HG02970 (cell line): ENCODE measurements around the gene PDZRN3.

Experiments used
- ATAC-seq: cut with Tn5 transposase; IDR thresholded peaks from one replicate; pipeline ENCODE4 v1.9.1; 2021; ENCODE audit warnings: mild to moderate bottlenecking, moderate library complexity, moderate number of reproducible peaks; ENCODE audit not compliant: unreplicated experiment, low FRiP score

Gene PDZRN3

GRCh38 chr3:73624821-73625665 is at the start of gene PDZRN3:
TSS of gene PDZRN3 (minus strand) at chr3:73624941.
- no peak for ATAC-seq

GRCh38 chr3:73674280-73674679 is 49.5 kb upstream of the PDZRN3 start:
- ATAC-seq: no peak

GRCh38 chr3:73669260-73669659 is 44.5 kb upstream of the PDZRN3 start:
- ATAC-seq: no peak

DNA sequence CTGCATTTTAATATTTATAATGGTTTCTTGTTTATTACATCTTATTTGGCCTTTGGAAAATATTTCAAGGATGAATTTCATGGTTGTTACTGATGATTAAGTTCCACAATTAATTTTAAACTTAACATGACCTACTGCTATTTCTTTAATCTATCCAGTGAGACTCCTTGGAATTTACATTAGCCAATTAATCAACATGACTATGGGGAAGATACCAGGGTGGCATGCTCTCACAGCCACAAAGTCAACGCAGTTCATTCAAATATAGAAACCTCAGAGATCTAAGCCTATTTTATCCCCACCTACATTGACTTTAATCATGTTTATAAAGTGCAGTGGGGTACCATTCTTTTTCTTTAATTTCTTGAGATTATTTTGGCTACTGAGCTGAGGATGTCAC is 43.6 kb upstream of the PDZRN3 start:
- ATAC-seq: no peak

- ATAC-seq: no peak
Measured at GRCh38 chr3:73667889-73668288, 43.1 kb upstream of the PDZRN3 start.

DNA sequence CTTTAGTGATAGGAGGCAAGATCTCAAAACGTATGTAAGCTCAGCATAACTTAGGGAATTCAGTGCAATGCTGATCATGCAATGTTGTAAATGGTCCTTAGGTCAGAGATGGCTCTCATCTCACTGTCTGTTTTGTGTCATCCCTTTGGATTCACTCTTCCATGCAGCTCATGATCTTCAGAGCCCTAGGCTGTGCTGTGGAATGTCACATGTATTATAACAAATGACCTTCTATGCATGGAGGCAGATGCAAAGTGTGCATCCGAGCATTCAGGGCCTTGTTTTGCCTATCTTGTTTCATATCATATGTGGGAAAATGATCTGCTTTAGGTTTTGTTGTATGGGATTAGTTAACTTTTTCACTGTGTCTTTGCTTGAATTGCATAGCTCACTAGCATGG is 40.5 kb upstream of the PDZRN3 start:
- ATAC-seq: no peak

GRCh38 chr3:73664389-73664788 is 39.6 kb upstream of the PDZRN3 start:
- ATAC-seq: no peak

DNA sequence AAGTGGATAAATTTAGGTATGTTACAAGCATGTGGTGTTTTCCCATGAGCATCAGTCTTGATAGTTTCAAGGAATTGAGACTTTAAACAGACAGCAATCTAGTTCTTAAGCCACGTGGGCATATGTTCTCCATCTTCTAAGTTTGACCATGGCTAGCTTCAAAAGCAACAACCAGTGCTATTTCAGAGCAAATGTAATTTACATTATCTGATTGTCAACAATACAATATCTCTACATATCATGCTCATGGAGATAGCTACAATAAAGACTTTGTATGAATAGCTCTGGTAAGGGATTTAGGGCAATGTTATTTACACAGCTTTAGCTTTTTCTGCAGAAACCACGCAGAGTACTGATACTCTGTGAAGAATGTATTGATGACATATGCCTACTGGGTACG is 38.8 kb upstream of the PDZRN3 start:
- no peak for ATAC-seq

GRCh38 chr3:73661265-73661664 is 36.5 kb upstream of the PDZRN3 start:
- no peak for ATAC-seq

GRCh38 chr3:73658227-73658626 is 33.5 kb upstream of the PDZRN3 start:
- no peak for ATAC-seq

- ATAC-seq: no peak
Measured at GRCh38 chr3:73657186-73657585, 32.4 kb upstream of the PDZRN3 start.

DNA sequence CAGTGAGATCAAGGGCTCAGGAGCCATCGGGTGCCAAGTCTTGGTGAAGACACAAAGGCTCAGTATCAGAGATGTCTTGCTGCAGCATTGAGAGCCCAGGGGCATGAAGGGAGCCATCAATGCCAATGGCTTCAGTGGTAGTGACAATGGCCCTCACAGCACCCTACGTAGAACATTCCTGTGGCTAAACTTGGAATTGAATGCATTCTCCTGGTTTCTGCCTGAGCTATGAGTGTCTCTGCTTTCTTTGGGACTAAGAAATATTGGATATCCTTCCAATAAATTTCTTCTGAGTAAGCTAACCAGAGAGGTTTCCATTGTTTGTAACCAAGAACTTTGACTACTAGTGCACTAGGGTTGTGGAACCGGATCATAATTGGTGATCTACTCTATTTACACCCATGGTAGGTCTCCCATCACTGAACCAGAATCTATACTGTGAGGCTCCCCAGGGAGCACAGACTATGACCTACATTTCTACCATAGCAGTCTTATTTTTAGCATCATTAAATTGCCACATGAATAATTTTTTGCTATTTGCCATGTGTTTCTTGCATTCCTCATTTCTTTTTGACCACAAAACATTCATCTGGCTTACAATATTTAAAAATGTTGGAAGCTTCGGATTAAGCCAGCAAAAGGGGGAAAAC is 31.6 kb upstream of the PDZRN3 start:
- ATAC-seq: no peak

GRCh38 chr3:73655197-73655596 is 30.5 kb upstream of the PDZRN3 start:
- no peak for ATAC-seq

GRCh38 chr3:73653877-73654276 is 29.1 kb upstream of the PDZRN3 start:
- ATAC-seq: no peak

GRCh38 chr3:73653351-73653750 is 28.6 kb upstream of the PDZRN3 start:
- ATAC-seq: no peak

- ATAC-seq: no peak
Measured at GRCh38 chr3:73652896-73653295, 28.2 kb upstream of the PDZRN3 start.

- no peak for ATAC-seq
Measured at GRCh38 chr3:73637042-73637441, 12.3 kb upstream of the PDZRN3 start.

- ATAC-seq: no peak
Measured at GRCh38 chr3:73635254-73635653, 10.5 kb upstream of the PDZRN3 start.

DNA sequence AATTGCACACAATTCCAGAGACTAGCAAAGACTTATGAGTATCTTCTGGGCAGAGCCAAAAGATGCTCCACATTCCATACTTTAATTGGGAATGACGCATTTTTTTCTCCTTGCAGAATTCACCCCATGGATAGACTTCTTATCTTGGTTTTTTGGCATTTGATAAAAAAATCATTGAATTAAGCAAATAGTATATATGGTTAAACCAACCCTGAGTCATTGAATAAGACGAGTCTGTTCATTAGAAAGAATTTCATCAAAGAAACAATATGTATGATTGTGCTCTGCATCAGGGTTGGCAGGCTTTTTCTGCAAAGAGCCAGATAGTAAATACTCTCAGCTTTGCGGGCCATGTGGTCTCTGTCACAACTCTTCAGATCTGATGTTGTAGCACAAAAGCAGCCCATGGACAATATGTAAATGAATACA is 9.2 kb upstream of the PDZRN3 start:
- ATAC-seq: no peak

- no peak for ATAC-seq
Measured at GRCh38 chr3:73633453-73633852, 8.7 kb upstream of the PDZRN3 start.

- ATAC-seq: no peak
Measured at GRCh38 chr3:73626106-73626505, 1.4 kb upstream of the PDZRN3 start.
